Body of pancreas (tissue), 4 donors: ENCODE results near the gene IL3. TPM values are rescaled to one million over a fixed set of nuclear protein-coding genes. Genes with fewer than 3 reads are reported as not detected.
A peak's percentile ranks its signal among the peaks of the same experiment; 100 is the strongest.

Experiments
- ATAC-seq: fragments of 150-250 bp; one replicate; pipeline ENCODE4 v1.9.1; 2016
- DNase-seq, 4 donors: peaks; one replicate each; pipeline ENCODE4 v3.0.0-alpha.2; 2019
- H3K27ac ChIP-seq, 4 donors: fragments of 200-600 bp; sonication (generic); 1 replicate in 3 of 4; 2 replicates in 1 of 4; pipeline versions ENCODE4 v1.5.1 to v1.6.1; 2016 to 2019; ENCODE audit warnings: mild to moderate bottlenecking in 1 of 4, mixed read lengths in 1 of 4, moderate library complexity in 1 of 4
- H3K27me3 ChIP-seq, 2 donors: fragments of 200-600 bp; sonication (generic); one replicate each; pipeline ENCODE4 v1.6.0; 2016; ENCODE audit warnings: mild to moderate bottlenecking in 1 of 2
- H3K36me3 ChIP-seq, 2 donors: fragments of 200-600 bp; sonication (generic); replicated peaks in 1 of 2; 2 replicates each; pipeline ENCODE4 v1.5.1; 2016; ENCODE audit warnings: low read depth in 2 of 2; ENCODE audit not compliant: insufficient read depth in 1 of 2
- H3K4me1 ChIP-seq: fragments of 200-600 bp; sonication (generic); one replicate; pipeline ENCODE4 v1.6.0; 2016
- H3K4me3 ChIP-seq, 2 donors: fragments of 200-600 bp; sonication (generic); 1 replicate in 1 of 2; 2 replicates in 1 of 2; pipeline ENCODE4 v1.5.1; 2016 to 2019
- H3K9me3 ChIP-seq, 3 donors: fragments of 200-600 bp; sonication (generic); 1 replicate in 2 of 3; 2 replicates in 1 of 3; pipeline ENCODE4 v1.5.1; 2016
- POLR2A ChIP-seq, 3 donors: fragments of 450-650 bp; IDR thresholded peaks; one replicate each; pipeline ENCODE4 v1.6.1; 2016; ENCODE audit warnings: antibody characterized with exemption in 3 of 3, mild to moderate bottlenecking in 2 of 3
- WGBS, 2 donors: methylation state at CpG; one replicate each; pipeline ENCODE4 v1.1.5; 2017; 5-methylcytosine and 5-hydroxymethylcytosine counted together
- intact Hi-C: fragments of 100-400 bp; cut with DNase I; formaldehyde crosslinking; loops from one replicate; pipeline ENCODE4 v1.15.1; 2023
- total RNA-seq, 2 donors: library from RNA; depleted of rRNA; stranded (reverse); fragments of >200 nt; gene quantifications; one replicate each; pipeline ENCODE4 v1.1.0, GENCODE V29; 2016
- TF ChIP-seq, protein P1 (sequence below), 7 experiments: fragments of 450-650 bp in 4 of 7; fragments of 200-600 bp in 3 of 7; sonication (generic) in 3 of 7; IDR thresholded peaks; one replicate each; pipeline ENCODE4 v1.5.1; 2016 to 2019; ENCODE audit warnings: antibody characterized with exemption in 7 of 7

The IL3 gene
- total RNA-seq, 2 donors from 2014 or later: not detected

DNA sequence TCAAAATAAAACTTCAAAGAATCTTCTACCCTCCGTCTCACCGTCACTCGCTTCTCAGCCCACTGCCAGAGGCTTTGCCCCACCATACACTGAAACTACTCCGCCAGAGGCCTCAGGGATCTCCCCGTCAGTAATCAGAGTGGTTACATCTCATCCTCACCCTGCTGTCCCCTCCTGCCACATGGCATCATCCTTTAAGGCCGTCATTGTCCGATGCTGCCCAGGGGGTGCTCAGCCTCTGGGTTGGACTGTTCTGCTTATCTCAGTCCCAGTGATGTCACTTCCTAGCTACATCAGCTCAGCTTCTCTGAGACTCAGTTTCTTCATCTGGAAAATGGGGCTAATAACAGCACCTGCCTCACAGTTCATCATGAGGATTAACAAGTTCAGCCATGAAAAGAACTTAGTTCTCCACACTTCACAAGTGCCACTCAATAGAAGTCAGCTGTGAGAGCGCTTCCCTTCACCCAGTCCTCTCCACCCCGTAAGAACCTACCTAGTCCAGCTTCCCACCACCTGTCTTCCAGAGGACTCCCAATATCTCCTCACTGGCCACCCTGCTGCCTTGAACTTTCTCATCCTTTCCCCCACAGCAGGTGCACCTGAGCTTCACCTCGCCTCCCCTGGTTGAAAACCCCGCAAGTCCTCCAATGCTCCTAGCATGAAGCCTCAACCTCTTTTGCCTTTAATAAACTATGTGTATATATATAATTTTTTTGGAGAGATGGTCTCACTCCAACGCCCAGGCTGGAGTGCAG, 2.8 kb upstream of the IL3 start:
- ATAC-seq: no peak
- H3K36me3 ChIP-seq: no peaks in the 10 kb centered on the region
- DNase-seq: peak in 1 of 4 donors; percentile 5

DNA sequence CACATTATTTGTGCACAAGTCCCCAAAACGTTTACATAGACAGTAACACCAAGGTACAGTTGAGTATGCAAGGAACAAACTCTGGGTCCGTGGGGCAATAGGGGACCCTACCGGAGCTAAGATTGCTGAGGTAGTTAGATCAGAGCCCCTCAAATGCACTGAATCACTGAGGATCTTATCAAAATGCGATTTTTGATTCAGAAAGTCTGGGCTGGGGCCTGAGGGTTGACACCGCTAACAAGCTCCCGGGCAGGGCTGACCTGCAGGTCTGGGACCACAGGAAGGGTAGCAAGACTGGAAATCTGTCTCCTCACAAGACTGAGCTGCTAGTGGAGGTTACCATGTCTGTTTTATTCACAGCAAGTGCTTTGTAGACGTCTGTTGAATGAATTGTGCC, 1.8 kb upstream of the IL3 start:
- intact Hi-C loops: no loop called here
- no peaks in the 10 kb centered on the region for H3K4me1 ChIP-seq
- H3K9me3 ChIP-seq: no peaks in the 10 kb centered on the region
- TF ChIP-seq POLR2A (IDR thresholded peaks at IDR 0.05): no peak
- TF ChIP-seq, protein P1, sequence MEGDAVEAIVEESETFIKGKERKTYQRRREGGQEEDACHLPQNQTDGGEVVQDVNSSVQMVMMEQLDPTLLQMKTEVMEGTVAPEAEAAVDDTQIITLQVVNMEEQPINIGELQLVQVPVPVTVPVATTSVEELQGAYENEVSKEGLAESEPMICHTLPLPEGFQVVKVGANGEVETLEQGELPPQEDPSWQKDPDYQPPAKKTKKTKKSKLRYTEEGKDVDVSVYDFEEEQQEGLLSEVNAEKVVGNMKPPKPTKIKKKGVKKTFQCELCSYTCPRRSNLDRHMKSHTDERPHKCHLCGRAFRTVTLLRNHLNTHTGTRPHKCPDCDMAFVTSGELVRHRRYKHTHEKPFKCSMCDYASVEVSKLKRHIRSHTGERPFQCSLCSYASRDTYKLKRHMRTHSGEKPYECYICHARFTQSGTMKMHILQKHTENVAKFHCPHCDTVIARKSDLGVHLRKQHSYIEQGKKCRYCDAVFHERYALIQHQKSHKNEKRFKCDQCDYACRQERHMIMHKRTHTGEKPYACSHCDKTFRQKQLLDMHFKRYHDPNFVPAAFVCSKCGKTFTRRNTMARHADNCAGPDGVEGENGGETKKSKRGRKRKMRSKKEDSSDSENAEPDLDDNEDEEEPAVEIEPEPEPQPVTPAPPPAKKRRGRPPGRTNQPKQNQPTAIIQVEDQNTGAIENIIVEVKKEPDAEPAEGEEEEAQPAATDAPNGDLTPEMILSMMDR (IDR thresholded peaks at IDR 0.05): no peak
- no peaks in the 10 kb centered on the region for H3K27me3 ChIP-seq
- DNase-seq (peak in 2 of 4 donors; percentile 1 to 4), ATAC-seq (no peak)
- H3K36me3 ChIP-seq: no peaks in the 10 kb centered on the region
- no peak overlapping the region for H3K27ac ChIP-seq
- 58 to 76% methylated on average over 7 of the region's 7 CpGs for WGBS, 2 donors
- no peak overlapping the region for H3K4me3 ChIP-seq

More for the DNA sequence above, 2.8 kb upstream of the IL3 start:
- H3K4me3 ChIP-seq: no peak overlapping the region
- H3K9me3 ChIP-seq: no peaks in the 10 kb centered on the region
- no peaks in the 10 kb centered on the region for H3K27me3 ChIP-seq
- H3K4me1 ChIP-seq: no peaks in the 10 kb centered on the region
- no peak overlapping the region for H3K27ac ChIP-seq
- 77 to 85% methylated on average over 12 of the region's 12 CpGs for WGBS, 2 donors
- intact Hi-C loops: no loop called here
- no peak for TF ChIP-seq POLR2A (IDR thresholded peaks at IDR 0.05)
- TF ChIP-seq, protein P1 (IDR thresholded peaks at IDR 0.05): no peak

GRCh38 chr5:132059043-132059695, 1.3 kb upstream of the IL3 start:
- DNase-seq (peak in 3 of 4 donors; percentile 6 to 9 (median 6)), ATAC-seq (no peak)
- Histone ChIP-seq H3K36me3 (no peaks in the 10 kb centered on the region), H3K27ac (no peak overlapping the region), H3K27me3 (no peaks in the 10 kb centered on the region), H3K9me3 (no peaks in the 10 kb centered on the region), H3K4me1 (no peaks in the 10 kb centered on the region), H3K4me3 (no peak overlapping the region)
- no peak for TF ChIP-seq POLR2A (IDR thresholded peaks at IDR 0.05)
- TF ChIP-seq, protein P1 (IDR thresholded peaks at IDR 0.05): no peak
- 77 to 86% methylated on average over 8 to 9 of the region's 9 CpGs for WGBS, 2 donors
- intact Hi-C loops: no loop called here

GRCh38 chr5:132059696-132060500, 557 bp upstream of the IL3 start:
- DNase-seq (peak in 1 of 4 donors; percentile 3), ATAC-seq (no peak)
- TF ChIP-seq, protein P1 (IDR thresholded peaks at IDR 0.05): no peak
- TF ChIP-seq POLR2A (IDR thresholded peaks at IDR 0.05): no peak
- intact Hi-C loops: no loop called here
- no peaks in the 10 kb centered on the region for H3K27me3 ChIP-seq
- H3K9me3 ChIP-seq: no peaks in the 10 kb centered on the region
- 83 to 84% methylated on average over 7 to 10 of the region's 13 CpGs for WGBS, 2 donors
- no peaks in the 10 kb centered on the region for H3K4me1 ChIP-seq
- no peak overlapping the region for H3K4me3 ChIP-seq
- H3K27ac ChIP-seq: no peak overlapping the region
- no peaks in the 10 kb centered on the region for H3K36me3 ChIP-seq
